HCT116 (cell line): ENCODE data around the gene LRRC4C. TPM values are rescaled to one million over a fixed set of nuclear protein-coding genes. Genes with fewer than 3 reads are reported as not detected.

Source experiments
- ATAC-seq: fragments of 200-7000 bp; cut with Tn5 transposase; 2 replicates; pipeline ENCODE4 v1.9.1; 2020; ENCODE audit warnings: mild to moderate bottlenecking, moderate library complexity
- BruUV-seq: library from RNA; stranded (reverse); fragments of 400-500 nt; replicated peaks from 2 replicates; lab custom pipeline; 2021; lab: Mats Ljungman, UMichigan
- CTCF ChIA-PET: fragments of 300-600 bp; sonication (Branson Sonifier 250); formaldehyde crosslinking; loops from one replicate; lab custom pipeline; 2021; ENCODE audit warnings: antibody characterized with exemption; lab: Charles Lee
- POLR2A ChIA-PET: fragments of 300-600, 350-600 bp; sonication (Branson Sonifier 250); formaldehyde crosslinking; loops from one replicate; lab custom pipeline; 2021; ENCODE audit warnings: antibody characterized with exemption; lab: Charles Lee
- RAD21 ChIA-PET, 2 experiments: fragments of 300-600 bp; sonication (Branson Sonifier 250); formaldehyde crosslinking; loops; one replicate each; lab custom pipeline; 2023; ENCODE audit warnings: low total read pairs in 2 of 2; ENCODE audit not compliant: uncharacterized antibody in 2 of 2, unreplicated experiment in 2 of 2, low non-redundant PET in 1 of 2; lab: Charles Lee
- DNase-seq: peaks from one replicate; pipeline ENCODE4 v3.0.0-alpha.2; 2010; ENCODE audit warnings: low read depth, low spot score
- H2AFZ ChIP-seq: fragments of 200-600 bp; shearing (Covaris generic), sonication (generic); 2 replicates; pipeline ENCODE4 v1.6.1; 2017; ENCODE audit warnings: low read depth, mixed run types, mixed read lengths, antibody characterized with exemption, low read length; ENCODE audit not compliant: poor library complexity, severe bottlenecking
- H3K27ac ChIP-seq: 2 replicates; pipeline ENCODE4 v1.5.1; 2012; ENCODE audit warnings: low read depth, low read length
- H3K27me3 ChIP-seq: fragments of 200-600 bp; sonication (generic); 2 replicates; pipeline ENCODE4 v1.6.1; 2016; ENCODE audit warnings: mixed run types, low read length, mixed read lengths; ENCODE audit not compliant: insufficient read depth
- H3K36me3 ChIP-seq, 2 experiments: fragments of 200-500 bp in 1 of 2; fragments of 200-600 bp in 1 of 2; sonication (Bioruptor generic) in 1 of 2; sonication (generic) in 1 of 2; 2 replicates each; pipeline versions ENCODE4 v1.5.1 to v1.6.1; 2014 to 2016; ENCODE audit warnings: low read length in 2 of 2, inconsistent platforms in 1 of 2, mixed read lengths in 1 of 2, mixed run types in 1 of 2; ENCODE audit not compliant: insufficient read depth in 2 of 2, control insufficient read depth in 1 of 2
- H3K4me1 ChIP-seq, 2 experiments: fragments of 200-600 bp in 1 of 2; sonication (generic) in 1 of 2; 2 replicates each; pipeline versions ENCODE4 v1.5.1 to v1.6.1; 2012 to 2017; ENCODE audit warnings: low read length in 2 of 2, inconsistent platforms in 1 of 2, mild to moderate bottlenecking in 1 of 2, mixed read lengths in 1 of 2, mixed run types in 1 of 2, moderate library complexity in 1 of 2; ENCODE audit not compliant: insufficient read depth in 2 of 2, control insufficient read depth in 1 of 2
- H3K4me2 ChIP-seq: fragments of 200-600 bp; sonication (generic); 2 replicates; pipeline ENCODE4 v1.6.1; 2017; ENCODE audit warnings: mixed run types, low read length, mixed read lengths
- H3K4me3 ChIP-seq, 2 experiments: fragments of 200-600 bp in 1 of 2; sonication (generic) in 1 of 2; replicated peaks in 1 of 2; 2 replicates each; pipeline ENCODE4 v1.5.1; 2011 to 2016; ENCODE audit warnings: low read length in 2 of 2, control low read depth in 1 of 2, low read depth in 1 of 2, mild to moderate bottlenecking in 1 of 2, mixed read lengths in 1 of 2, mixed run types in 1 of 2
- H3K79me2 ChIP-seq: fragments of 200-600 bp; sonication (generic); 2 replicates; pipeline ENCODE4 v1.6.1; 2017; ENCODE audit warnings: mild to moderate bottlenecking, mixed run types, low read length, moderate library complexity, mixed read lengths; ENCODE audit not compliant: insufficient read depth
- H3K9ac ChIP-seq: fragments of 200-600 bp; sonication (generic); 2 replicates; pipeline ENCODE4 v1.6.1; 2016; ENCODE audit warnings: low read length, mixed read lengths
- H3K9me2 ChIP-seq: fragments of 200-600 bp; sonication (generic), shearing (Covaris generic); 2 replicates; pipeline ENCODE4 v1.6.1; 2017; ENCODE audit warnings: mixed run types, mild to moderate bottlenecking, moderate library complexity; ENCODE audit not compliant: insufficient read depth
- H3K9me3 ChIP-seq, 2 experiments: fragments of 200-500 bp in 1 of 2; fragments of 200-600 bp in 1 of 2; sonication (Bioruptor generic) in 1 of 2; sonication (generic) in 1 of 2; 2 replicates each; pipeline ENCODE4 v1.6.1; 2014 to 2017; ENCODE audit warnings: low read length in 2 of 2, mixed read lengths in 2 of 2, inconsistent platforms in 1 of 2, low read depth in 1 of 2, mild to moderate bottlenecking in 1 of 2, mixed run types in 1 of 2, moderate library complexity in 1 of 2; ENCODE audit not compliant: control insufficient read depth in 1 of 2, insufficient read depth in 1 of 2
- H4K20me1 ChIP-seq: fragments of 200-600 bp; sonication (generic), shearing (Covaris generic); 2 replicates; pipeline ENCODE4 v1.6.1; 2017; ENCODE audit warnings: mixed run types, mild to moderate bottlenecking, moderate library complexity; ENCODE audit not compliant: insufficient read depth
- CEBPB ChIP-seq: IDR thresholded peaks from 2 replicates; pipeline ENCODE4 v1.6.1; 2012; ENCODE audit warnings: low read depth
- EZH2 ChIP-seq: fragments of 200-600 bp; sonication (generic); IDR thresholded peaks from 2 replicates; pipeline ENCODE4 v1.6.1; 2017; ENCODE audit warnings: antibody characterized with exemption, mixed run types
- RAD21 ChIP-seq: IDR thresholded peaks from 2 replicates; pipeline ENCODE4 v1.6.1; 2012; ENCODE audit warnings: low read depth, mild to moderate bottlenecking
- TCF7L2 ChIP-seq: IDR thresholded peaks from 2 replicates; pipeline ENCODE4 v1.7.0; 2011; ENCODE audit warnings: borderline replicate concordance, inconsistent platforms; ENCODE audit not compliant: insufficient read depth, insufficient read length; ENCODE audit errors: extremely low read depth
- ZNF274 ChIP-seq: fragments of 200-500 bp; sonication (Bioruptor generic); IDR thresholded peaks from 2 replicates; pipeline ENCODE4 v1.6.1; 2014; ENCODE audit warnings: mild to moderate bottlenecking, low read depth, low read length, inconsistent platforms
- intact Hi-C: fragments of 100-400 bp; cut with micrococcal nuclease; formaldehyde crosslinking; loops from 2 replicates; pipeline ENCODE4 v1.10.0; 2022
- total RNA-seq: library from RNA; stranded (reverse); gene quantifications from one replicate; pipeline ENCODE4 v1.2.1, GENCODE V29; 2021; ENCODE audit not compliant: unreplicated experiment
- TF ChIP-seq, protein P1 (sequence below): IDR thresholded peaks from 2 replicates; pipeline ENCODE4 v1.6.1; 2011; ENCODE audit warnings: mild to moderate bottlenecking, low read length, moderate library complexity; ENCODE audit not compliant: insufficient replicate concordance; ENCODE audit errors: extremely low read depth

Gene LRRC4C
- total RNA-seq, 1 experiment from 2014 or later: not detected

DNA sequence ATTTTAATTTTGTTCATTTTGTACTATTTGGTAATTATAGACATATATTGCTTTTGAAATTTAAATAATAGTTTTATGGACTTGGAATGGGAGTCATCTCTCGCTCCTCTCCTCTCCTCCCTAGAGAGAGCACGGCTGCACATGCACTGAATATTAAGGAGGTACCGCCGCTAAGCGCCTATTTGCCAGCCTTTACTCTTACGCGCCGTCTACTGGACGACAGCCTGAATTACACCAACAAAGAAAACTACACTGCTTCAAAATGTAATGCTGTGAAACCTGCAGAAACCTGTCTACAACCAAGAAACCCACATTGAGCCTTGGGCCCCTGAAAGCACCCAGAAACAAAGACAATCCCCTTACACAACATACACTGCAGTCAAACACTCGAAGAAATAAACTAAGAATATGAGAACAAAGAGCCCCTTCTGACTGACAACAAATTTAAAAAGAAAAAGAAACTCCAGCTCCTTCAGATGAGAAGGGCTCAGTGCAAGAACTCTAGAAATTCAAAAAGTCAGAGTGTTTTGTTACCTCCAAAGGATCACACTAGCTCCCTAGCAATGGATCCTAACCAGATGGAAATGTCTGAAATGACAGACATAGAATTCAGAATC is 737.2 kb downstream of the LRRC4C start:
- CTCF ChIA-PET: no interaction called here
- Histone ChIP-seq H2AFZ (no peak overlapping the region), H4K20me1 (no peaks in the 10 kb centered on the region), H3K9ac (no peak overlapping the region), H3K9me2 (no peaks in the 10 kb centered on the region), H3K79me2 (no peaks in the 10 kb centered on the region), H3K4me1 (no peaks in the 10 kb centered on the region), H3K27me3 (no peaks in the 10 kb centered on the region), H3K36me3 (no peaks in the 10 kb centered on the region), H3K9me3 (peaks cover 4 to 22% of the 10 kb centered on the region in 2 experiments; a peak in 2 of 4 replicates), H3K4me2 (no peak overlapping the region), H3K27ac (no peak overlapping the region), H3K4me3 (no peak overlapping the region)
- DNase-seq (no peak), ATAC-seq (no peak)
- POLR2A ChIA-PET: no interaction called here
- TF ChIP-seq RAD21 (no peak), EZH2 (no peak), TCF7L2 (no peak), ZNF274 (no peak), CEBPB (no peak)
- TF ChIP-seq, protein P1, sequence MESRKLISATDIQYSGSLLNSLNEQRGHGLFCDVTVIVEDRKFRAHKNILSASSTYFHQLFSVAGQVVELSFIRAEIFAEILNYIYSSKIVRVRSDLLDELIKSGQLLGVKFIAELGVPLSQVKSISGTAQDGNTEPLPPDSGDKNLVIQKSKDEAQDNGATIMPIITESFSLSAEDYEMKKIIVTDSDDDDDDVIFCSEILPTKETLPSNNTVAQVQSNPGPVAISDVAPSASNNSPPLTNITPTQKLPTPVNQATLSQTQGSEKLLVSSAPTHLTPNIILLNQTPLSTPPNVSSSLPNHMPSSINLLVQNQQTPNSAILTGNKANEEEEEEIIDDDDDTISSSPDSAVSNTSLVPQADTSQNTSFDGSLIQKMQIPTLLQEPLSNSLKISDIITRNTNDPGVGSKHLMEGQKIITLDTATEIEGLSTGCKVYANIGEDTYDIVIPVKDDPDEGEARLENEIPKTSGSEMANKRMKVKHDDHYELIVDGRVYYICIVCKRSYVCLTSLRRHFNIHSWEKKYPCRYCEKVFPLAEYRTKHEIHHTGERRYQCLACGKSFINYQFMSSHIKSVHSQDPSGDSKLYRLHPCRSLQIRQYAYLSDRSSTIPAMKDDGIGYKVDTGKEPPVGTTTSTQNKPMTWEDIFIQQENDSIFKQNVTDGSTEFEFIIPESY: no peak
- RAD21 ChIA-PET: no interaction called here
- intact Hi-C loops: no loop called here
- BruUV-seq: no TSS peak
